Activated CD4-positive, alpha-beta memory T cell treated with anti-CD3 and anti-CD28 coated beads, Interleukin-2, amount 10 ng/mL, durations not matched to agents 7 days and 5 days (primary cell): ENCODE data around the gene VPS54. TPM values are rescaled to one million over a fixed set of nuclear protein-coding genes. Genes with fewer than 3 reads are reported as not detected.

ENCODE experiments used
- CTCF ChIA-PET: fragments of 350-600 bp; sonication (Branson Sonifier 250); formaldehyde crosslinking; loops from one replicate; lab custom pipeline; 2021; ENCODE audit warnings: antibody characterized with exemption, inconsistent platforms; lab: Charles Lee
- POLR2A ChIA-PET: fragments of 350-600 bp; sonication (Branson Sonifier 250); formaldehyde crosslinking; loops from one replicate; lab custom pipeline; 2021; ENCODE audit warnings: antibody characterized with exemption; lab: Charles Lee
- DNase-seq: peaks from one replicate; pipeline ENCODE4 v3.0.0-alpha.2; 2020
- H3K27ac Mint-ChIP-seq: one replicate; pipeline ENCODE4 v1.8.0; 2021; ENCODE audit warnings: mild to moderate bottlenecking, mixed read lengths
- H3K27me3 Mint-ChIP-seq: one replicate; pipeline ENCODE4 v1.8.0; 2021; ENCODE audit warnings: mixed read lengths
- H3K36me3 Mint-ChIP-seq: one replicate; pipeline ENCODE4 v1.8.0; 2021; ENCODE audit warnings: low read depth, mixed read lengths
- H3K4me1 Mint-ChIP-seq: one replicate; pipeline ENCODE4 v1.8.0; 2021; ENCODE audit warnings: mixed read lengths
- H3K4me3 Mint-ChIP-seq: one replicate; pipeline ENCODE4 v1.8.0; 2021; ENCODE audit warnings: mild to moderate bottlenecking, mixed read lengths
- H3K9me3 Mint-ChIP-seq: one replicate; pipeline ENCODE4 v1.8.0; 2021; ENCODE audit warnings: mixed read lengths
- total RNA-seq, 2 experiments: library from RNA; stranded (reverse); gene quantifications; one replicate each; pipeline ENCODE4 v1.2.3, GENCODE V29; 2021

Gene VPS54
- total RNA-seq, 2 experiments from 2014 or later, result 18.8 to 19.2 TPM

DNA sequence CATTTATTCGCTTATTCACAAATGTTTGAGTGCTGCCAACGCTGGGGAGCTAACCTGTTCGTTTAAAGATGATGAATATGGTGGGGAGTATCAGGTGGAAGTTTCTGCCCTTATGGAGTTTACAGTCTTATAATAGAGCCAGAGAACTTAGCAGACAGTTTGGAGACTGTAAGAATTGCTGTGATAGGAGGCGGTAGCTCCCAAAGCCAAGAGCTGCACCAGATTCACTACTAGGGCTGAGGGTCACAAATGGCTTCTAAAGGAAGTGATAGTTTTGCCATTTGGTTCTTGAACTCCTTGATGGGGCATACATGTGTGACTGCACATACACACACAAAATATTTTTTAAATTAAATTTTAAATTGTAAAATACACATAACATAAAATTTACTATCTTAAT, 148.5 kb downstream of the VPS54 start:
- no peaks in the 10 kb centered on the region for H3K27me3 Mint-ChIP-seq
- H3K27ac Mint-ChIP-seq, result no peak overlapping the region
- no peak for DNase-seq
- peaks cover 34% of the 10 kb centered on the region for H3K4me1 Mint-ChIP-seq
- H3K9me3 Mint-ChIP-seq, result peaks cover 5% of the 10 kb centered on the region
- peaks cover 74% of the 10 kb centered on the region for H3K36me3 Mint-ChIP-seq
- ChIA-PET CTCF (interaction anchor here (2.2 kb wide), 1 partner anchor 9 kb away, joined by 9 read pairs; no protein-coding TSS in a partner anchor), POLR2A (interaction anchor here (1.6 kb wide), 1 partner anchor 16 kb away, joined by 3 read pairs; no protein-coding TSS in a partner anchor)
- no peak overlapping the region for H3K4me3 Mint-ChIP-seq

DNA sequence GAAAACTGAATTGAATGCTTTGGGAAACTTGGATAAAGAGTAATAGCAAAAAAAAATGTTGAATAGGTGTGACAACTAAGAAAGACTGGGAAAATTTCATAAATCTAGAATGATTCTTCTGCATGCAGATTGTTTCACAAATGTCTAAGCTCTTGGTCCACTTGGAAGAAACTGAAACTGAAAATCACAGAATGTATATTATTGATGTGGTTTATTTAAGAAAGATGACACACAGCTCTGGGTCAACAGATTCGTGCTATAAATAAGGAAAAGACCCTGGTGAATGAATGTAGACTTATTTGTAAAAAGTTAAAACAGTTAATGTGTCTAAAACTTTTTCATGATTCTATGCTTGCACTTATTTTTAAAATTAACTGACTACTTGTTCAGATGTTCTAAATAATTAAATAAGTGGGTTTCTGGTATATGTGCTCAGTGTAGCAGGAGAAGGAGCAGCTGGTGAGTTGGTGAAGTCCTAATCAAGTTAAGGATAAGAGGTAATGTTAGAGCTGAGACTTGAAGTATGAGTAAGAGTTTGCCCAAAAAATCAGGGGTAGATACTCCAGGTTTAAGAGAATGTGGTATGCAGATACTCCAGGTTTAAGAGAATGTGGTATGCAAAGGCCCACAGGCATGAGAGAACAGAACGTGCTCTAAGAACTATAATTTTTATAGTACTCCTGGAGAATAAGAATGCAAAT, 153.1 kb downstream of the VPS54 start:
- DNase-seq, result no peak
- H3K36me3 Mint-ChIP-seq, result peaks cover 66% of the 10 kb centered on the region
- no peaks in the 10 kb centered on the region for H3K9me3 Mint-ChIP-seq
- ChIA-PET CTCF (interaction anchor here (0.7 to 11.7 kb wide), 6 partner anchors 10 to 166 kb away, joined by 3 to 89 read pairs (median 5); partner anchors contain the start of gene UGP2), POLR2A (interaction anchor here (0.7 to 18.3 kb wide), 5 partner anchors 9 to 27 kb away, joined by 3 to 738 read pairs (median 10); partner anchors contain the start of gene UGP2)
- H3K27me3 Mint-ChIP-seq, result no peaks in the 10 kb centered on the region
- H3K4me3 Mint-ChIP-seq, result no peak overlapping the region
- H3K27ac Mint-ChIP-seq, result peak overlapping the region; percentile 3
- H3K4me1 Mint-ChIP-seq, result peaks cover 41% of the 10 kb centered on the region

DNA sequence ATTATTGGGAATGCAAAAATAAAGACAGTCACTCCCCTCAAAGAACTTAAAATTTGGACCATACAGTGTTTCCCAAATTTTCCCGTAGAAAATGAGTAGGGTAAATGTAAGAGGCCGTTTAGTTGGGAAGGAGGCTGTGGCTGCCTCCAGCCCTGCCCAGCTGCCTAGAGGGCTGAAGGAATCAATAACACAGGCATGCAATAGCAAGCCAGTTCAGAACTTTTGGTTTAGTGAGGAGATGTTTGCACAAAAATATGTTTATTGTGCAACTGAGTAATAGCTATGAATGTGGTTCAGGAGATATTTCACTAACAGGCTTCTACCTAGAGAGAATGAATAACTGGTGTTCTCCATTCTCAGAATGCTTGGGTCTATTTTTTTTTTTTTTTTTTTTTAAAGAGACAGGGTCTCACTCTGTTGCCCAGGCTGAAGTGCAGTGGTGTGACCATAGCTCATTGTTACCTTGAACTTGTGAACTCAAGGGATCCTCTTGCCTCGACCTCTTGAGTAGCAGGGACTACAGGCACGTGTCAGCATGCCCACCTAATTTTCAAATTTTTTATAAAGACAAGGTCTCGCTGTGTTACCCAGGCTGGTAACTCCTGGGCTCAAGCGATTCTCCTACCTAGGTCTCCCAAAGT, 153.9 kb downstream of the VPS54 start:
- Mint-ChIP-seq H3K9me3 (no peaks in the 10 kb centered on the region), H3K4me3 (no peak overlapping the region), H3K4me1 (peaks cover 43% of the 10 kb centered on the region), H3K36me3 (peaks cover 61% of the 10 kb centered on the region), H3K27me3 (no peaks in the 10 kb centered on the region), H3K27ac (no peak overlapping the region)
- DNase-seq, result no peak
- CTCF ChIA-PET, result interaction anchor here (0.7 to 11.7 kb wide), 7 partner anchors 9 to 172 kb away, joined by 3 to 89 read pairs (median 5); partner anchors contain the start of gene UGP2
- POLR2A ChIA-PET, result interaction anchor here (0.6 to 18.3 kb wide), 6 partner anchors 8 to 362 kb away, joined by 3 to 738 read pairs (median 6); partner anchors contain the start of gene UGP2

DNA sequence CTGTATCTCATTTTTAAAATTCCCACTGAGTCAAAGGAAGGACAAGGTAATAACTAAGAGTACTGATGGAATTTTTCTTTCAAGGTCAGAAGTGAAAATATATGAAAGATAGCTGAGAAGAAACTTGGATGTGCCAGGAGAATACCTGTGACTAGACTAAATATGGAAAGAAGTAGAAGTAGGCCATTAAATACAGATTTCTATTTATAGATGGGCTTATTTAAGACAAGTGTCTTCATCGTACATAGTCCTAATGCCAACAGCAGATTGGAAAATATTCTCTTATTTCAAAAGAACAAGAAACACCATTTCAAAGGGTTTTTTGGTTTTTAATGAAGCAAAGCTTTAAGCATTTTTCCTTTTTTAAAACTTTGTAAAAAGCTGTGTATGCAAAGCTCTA, 155.5 kb downstream of the VPS54 start:
- Mint-ChIP-seq H3K27ac (no peak overlapping the region), H3K4me3 (no peak overlapping the region), H3K4me1 (peaks cover 46% of the 10 kb centered on the region), H3K9me3 (no peaks in the 10 kb centered on the region), H3K27me3 (no peaks in the 10 kb centered on the region), H3K36me3 (peaks cover 67% of the 10 kb centered on the region)
- POLR2A ChIA-PET, result interaction anchor here (18.3 kb wide), 1 partner anchor 20 kb away, joined by 738 read pairs; the partner anchor contains the start of gene UGP2
- CTCF ChIA-PET, result interaction anchor here (11.7 to 13.2 kb wide), 2 partner anchors 20 to 164 kb away, joined by 89 to 167 read pairs; partner anchors contain the start of gene UGP2
- no peak for DNase-seq

DNA sequence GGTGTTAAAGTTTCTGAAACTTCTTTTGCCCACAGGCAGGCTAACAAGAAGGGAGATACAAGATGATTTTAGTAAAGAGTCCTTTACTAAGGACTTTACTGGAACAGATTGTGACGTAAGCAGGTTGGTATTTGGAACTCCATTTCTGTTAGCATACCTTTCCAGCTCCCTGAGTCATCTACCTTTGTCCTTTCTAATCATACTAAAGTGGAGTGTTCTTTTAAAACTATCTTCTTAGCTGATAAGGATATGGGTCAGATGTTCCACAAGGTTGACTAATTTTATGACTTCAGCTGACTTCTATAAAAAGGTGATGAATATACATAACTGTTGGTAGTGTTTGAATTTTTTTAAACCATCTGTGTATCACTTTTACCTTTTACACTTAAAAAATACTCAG, 156.4 kb downstream of the VPS54 start:
- POLR2A ChIA-PET, result interaction anchor here (18.3 kb wide), 1 partner anchor 19 kb away, joined by 738 read pairs; the partner anchor contains the start of gene UGP2
- no peak for DNase-seq
- peaks cover 65% of the 10 kb centered on the region for H3K36me3 Mint-ChIP-seq
- peaks cover 47% of the 10 kb centered on the region for H3K4me1 Mint-ChIP-seq
- no peaks in the 10 kb centered on the region for H3K9me3 Mint-ChIP-seq
- CTCF ChIA-PET, result interaction anchor here (11.7 to 13.2 kb wide), 2 partner anchors 19 to 163 kb away, joined by 89 to 167 read pairs; partner anchors contain the start of gene UGP2
- no peak overlapping the region for H3K4me3 Mint-ChIP-seq
- H3K27me3 Mint-ChIP-seq, result no peaks in the 10 kb centered on the region
- H3K27ac Mint-ChIP-seq, result no peak overlapping the region

DNA sequence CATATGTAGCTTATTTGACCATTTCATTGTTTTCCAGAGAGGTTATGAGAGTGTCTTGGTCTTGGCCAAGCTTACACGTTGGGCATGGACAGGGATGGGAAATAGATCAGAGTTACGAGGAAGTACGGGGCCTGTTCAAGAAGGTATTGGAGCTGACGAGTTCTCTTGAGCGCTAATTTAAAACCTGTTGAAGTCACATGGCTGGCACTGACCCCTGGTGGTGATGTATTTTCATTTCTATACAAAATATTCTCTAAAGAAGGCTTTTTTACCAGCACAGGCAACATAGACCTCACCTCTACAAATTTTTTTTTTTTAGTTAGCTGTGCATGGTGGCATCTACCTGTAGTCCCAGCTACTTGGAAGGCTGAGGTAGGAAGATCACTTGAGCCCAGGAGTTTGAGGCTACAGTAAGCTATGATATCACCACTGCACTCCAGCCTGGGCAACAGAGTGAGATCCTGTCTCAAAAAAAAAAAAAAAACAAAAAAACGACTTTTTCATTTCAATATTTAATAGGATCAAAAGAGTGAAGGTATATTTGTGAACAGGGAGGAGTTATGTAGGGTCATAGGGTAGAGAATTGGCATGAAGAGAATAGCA, 157.9 kb downstream of the VPS54 start:
- Mint-ChIP-seq H3K36me3 (peaks cover 75% of the 10 kb centered on the region), H3K4me1 (peaks cover 58% of the 10 kb centered on the region), H3K9me3 (no peaks in the 10 kb centered on the region), H3K27me3 (no peaks in the 10 kb centered on the region), H3K4me3 (no peak overlapping the region), H3K27ac (no peak overlapping the region)
- ChIA-PET POLR2A (interaction anchor here (0.7 to 18.3 kb wide), 5 partner anchors 18 to 272 kb away, joined by 3 to 738 read pairs (median 8); partner anchors contain the start of genes MDH1, UGP2 and WDPCP), CTCF (interaction anchor here (0.6 to 13.2 kb wide), 23 partner anchors 9 to 1552 kb away, joined by 3 to 167 read pairs (median 4); partner anchors contain the start of genes MDH1, UGP2 and WDPCP)
- peak; percentile 55 for DNase-seq

DNA sequence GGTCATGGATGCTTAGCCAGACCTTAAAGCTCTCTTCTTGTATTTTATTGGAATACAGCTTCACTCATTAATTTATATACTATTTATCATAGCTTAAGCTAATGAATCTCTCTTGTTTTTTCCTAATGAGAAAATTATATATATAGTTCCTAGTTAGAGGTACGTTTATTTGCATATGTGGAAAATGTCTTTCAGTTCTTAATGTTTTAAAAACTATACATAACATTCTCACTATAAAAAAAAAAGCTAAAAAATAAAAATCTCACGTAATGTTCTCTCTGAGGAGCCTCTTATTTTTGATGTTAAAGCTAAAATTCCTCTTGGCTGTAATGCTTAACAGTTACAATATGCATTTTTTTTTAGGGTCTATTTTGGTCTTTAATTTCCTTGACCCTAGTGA, 160.9 kb downstream of the VPS54 start:
- H3K36me3 Mint-ChIP-seq, result peaks cover 79% of the 10 kb centered on the region
- H3K27ac Mint-ChIP-seq, result peak overlapping the region; percentile 99
- H3K9me3 Mint-ChIP-seq, result no peaks in the 10 kb centered on the region
- peaks cover 71% of the 10 kb centered on the region for H3K4me1 Mint-ChIP-seq
- no peak for DNase-seq
- no peak overlapping the region for H3K4me3 Mint-ChIP-seq
- H3K27me3 Mint-ChIP-seq, result no peaks in the 10 kb centered on the region
- POLR2A ChIA-PET, result interaction anchor here (1.1 to 18.3 kb wide), 4 partner anchors 8 to 270 kb away, joined by 3 to 738 read pairs (median 38); partner anchors contain the start of genes MDH1, UGP2 and WDPCP
- CTCF ChIA-PET, result interaction anchor here (2.5 to 13.2 kb wide), 3 partner anchors 15 to 166 kb away, joined by 12 to 167 read pairs (median 89); partner anchors contain the start of gene UGP2

DNA sequence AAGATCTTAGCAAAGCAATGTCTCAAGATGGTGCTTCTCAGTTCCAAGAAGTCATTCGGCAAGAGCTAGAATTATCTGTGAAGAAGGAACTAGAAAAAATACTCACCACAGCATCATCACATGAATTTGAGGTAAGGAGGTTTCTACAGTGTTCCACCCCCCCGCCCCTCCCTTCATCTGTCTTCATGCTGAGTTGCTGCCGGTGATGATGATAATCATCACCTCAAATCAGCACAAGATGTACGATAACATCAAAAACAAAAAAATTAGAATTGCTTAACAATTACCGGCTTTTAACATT, 163.0 kb downstream of the VPS54 start:
- Mint-ChIP-seq H3K4me1 (peaks cover 77% of the 10 kb centered on the region), H3K27ac (peak overlapping the region; percentile 99), H3K36me3 (peaks cover 83% of the 10 kb centered on the region), H3K27me3 (no peaks in the 10 kb centered on the region), H3K4me3 (peak overlapping the region; percentile 51), H3K9me3 (peaks cover 2% of the 10 kb centered on the region)
- DNase-seq, result peak; percentile 74
- POLR2A ChIA-PET, result interaction anchor here (0.7 to 18.3 kb wide), 10 partner anchors 10 to 1274 kb away, joined by 3 to 738 read pairs (median 6); partner anchors contain the start of genes MDH1, RAB1A, UGP2 and WDPCP
- CTCF ChIA-PET, result interaction anchor here (0.7 to 13.2 kb wide), 8 partner anchors 10 to 472 kb away, joined by 3 to 167 read pairs (median 4); partner anchors contain the start of genes MDH1 and UGP2

DNA sequence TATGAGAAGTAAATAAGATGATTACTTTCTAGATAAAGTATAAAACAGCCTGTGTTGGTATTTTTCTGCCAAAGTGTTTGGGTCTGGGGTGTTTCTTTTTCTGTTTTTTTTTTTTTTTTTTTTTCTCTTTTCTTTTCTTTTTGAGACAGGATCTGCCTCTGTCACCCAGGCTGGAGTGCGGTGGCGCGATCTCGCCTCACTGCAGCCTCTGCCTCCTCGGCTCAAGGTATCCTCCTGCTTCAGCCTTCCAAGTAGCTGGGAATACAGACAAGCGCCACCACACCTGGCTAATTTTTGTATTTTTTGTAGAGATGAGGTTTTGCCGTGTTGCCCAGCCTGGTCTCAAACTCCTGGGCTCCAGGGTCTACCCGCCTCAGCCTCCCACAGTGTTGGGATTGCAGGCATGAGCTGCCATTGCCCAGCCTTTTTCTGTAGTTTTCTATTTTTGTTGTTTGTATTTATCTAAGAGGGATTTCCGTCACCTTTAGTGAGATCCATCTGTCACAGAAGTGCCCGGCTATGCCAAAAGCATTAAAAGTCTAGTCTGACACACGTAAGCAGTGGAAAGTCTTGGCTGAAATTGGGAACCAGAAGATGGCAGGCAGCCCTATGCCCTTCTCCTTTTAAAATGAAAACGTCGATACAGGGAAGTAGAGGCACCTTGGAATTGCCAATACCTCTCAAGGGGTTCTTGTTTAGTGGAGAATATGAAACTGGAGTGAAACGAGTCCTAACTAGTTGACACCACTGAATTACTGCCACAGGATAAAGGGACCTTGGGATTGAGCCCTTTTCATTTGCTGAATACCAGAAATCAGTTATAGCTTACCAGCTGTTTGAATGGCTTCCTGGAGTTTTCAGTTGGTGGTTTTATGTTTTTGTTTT, 163.6 kb downstream of the VPS54 start:
- Mint-ChIP-seq H3K4me1 (peaks cover 80% of the 10 kb centered on the region), H3K4me3 (peak overlapping the region; percentile 51), H3K36me3 (peaks cover 84% of the 10 kb centered on the region), H3K27ac (peak overlapping the region; percentile 99), H3K9me3 (peaks cover 2% of the 10 kb centered on the region), H3K27me3 (no peaks in the 10 kb centered on the region)
- peak; percentile 21 for DNase-seq
- ChIA-PET POLR2A (interaction anchor here (0.7 to 18.3 kb wide), 13 partner anchors 11 to 1274 kb away, joined by 3 to 738 read pairs (median 6); partner anchors contain the start of genes MDH1, RAB1A, UGP2 and WDPCP), CTCF (interaction anchor here (0.7 to 13.2 kb wide), 8 partner anchors 10 to 473 kb away, joined by 3 to 167 read pairs (median 4); partner anchors contain the start of genes MDH1 and UGP2)

DNA sequence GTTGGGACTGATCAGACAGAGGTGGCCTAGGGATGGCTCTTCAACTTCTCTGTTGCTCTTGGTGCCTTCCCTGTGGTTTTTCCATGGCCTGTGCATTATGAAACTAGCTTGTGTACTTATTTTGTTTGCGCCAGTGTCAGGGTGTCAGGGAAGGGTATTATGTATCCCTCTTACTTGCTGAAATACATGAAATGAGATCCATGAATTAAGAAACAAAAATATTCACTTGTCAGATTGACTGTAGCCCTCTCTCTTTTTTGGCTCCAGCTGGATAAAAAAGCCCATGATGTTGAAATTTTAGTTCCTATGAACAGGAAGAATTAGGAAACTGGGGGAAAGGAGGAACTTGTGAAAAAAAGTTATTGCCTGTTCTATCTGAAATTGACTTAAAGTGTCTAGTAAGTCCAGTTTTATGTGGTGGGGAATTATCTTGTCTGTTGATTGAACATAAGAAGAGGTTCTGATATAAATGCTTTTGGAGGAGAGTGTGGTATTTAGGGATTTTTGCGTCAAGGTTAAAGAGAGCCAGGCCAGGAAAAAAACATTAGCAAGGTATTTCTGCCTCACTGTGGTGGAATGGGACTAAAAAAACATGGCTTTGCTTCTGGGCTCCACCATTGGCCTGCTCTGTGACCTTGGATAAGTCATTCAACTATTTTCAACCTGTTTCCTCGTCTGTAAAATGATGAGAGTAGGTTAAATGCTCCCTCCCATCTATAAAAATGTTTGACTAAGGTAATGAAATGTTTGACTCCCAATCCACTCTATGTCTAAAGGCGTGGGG, 165.5 kb downstream of the VPS54 start:
- H3K9me3 Mint-ChIP-seq, result peaks cover 2% of the 10 kb centered on the region
- H3K27ac Mint-ChIP-seq, result peak overlapping the region; percentile 99
- peaks cover 86% of the 10 kb centered on the region for H3K4me1 Mint-ChIP-seq
- H3K36me3 Mint-ChIP-seq, result peaks cover 82% of the 10 kb centered on the region
- CTCF ChIA-PET, result interaction anchor here (1.1 to 13.2 kb wide), 2 partner anchors 10 to 155 kb away, joined by 4 to 167 read pairs; partner anchors contain the start of gene UGP2
- POLR2A ChIA-PET, result interaction anchor here (1.0 to 18.3 kb wide), 6 partner anchors 10 to 1202 kb away, joined by 3 to 738 read pairs (median 8); partner anchors contain the start of genes MDH1, UGP2 and WDPCP
- no peaks in the 10 kb centered on the region for H3K27me3 Mint-ChIP-seq
- no peak overlapping the region for H3K4me3 Mint-ChIP-seq
- no peak for DNase-seq
